GM23338 (cell line): Measurements from ENCODE around the gene RANGRF. TPM values are rescaled to one million over a fixed set of nuclear protein-coding genes. Genes with fewer than 3 reads are reported as not detected.

Source experiments
- ATAC-seq: fragments of 200-7000 bp; cut with Tn5 transposase; 3 replicates; pipeline ENCODE4 v1.9.1; 2020
- DNase-seq: peaks from one replicate; pipeline ENCODE4 v3.0.0-alpha.2; 2015; ENCODE audit warnings: low spot score
- H2AFZ ChIP-seq: fragments of 200-600 bp; sonication (generic); 2 replicates; pipeline ENCODE4 v1.8.0; 2016; ENCODE audit warnings: antibody characterized with exemption, mild to moderate bottlenecking, moderate library complexity
- H3F3A ChIP-seq: fragments of 200-600 bp; sonication (generic); replicated peaks from 2 replicates; pipeline ENCODE4 v1.8.0; 2017; ENCODE audit warnings: antibody characterized with exemption, mixed run types, low read depth
- H3K27ac ChIP-seq: fragments of 200-600 bp; sonication (generic); 2 replicates; pipeline ENCODE4 v1.6.1; 2016; ENCODE audit warnings: low read depth
- H3K27me3 ChIP-seq: fragments of 200-600 bp; sonication (generic); 2 replicates; pipeline ENCODE4 v1.8.0; 2016; ENCODE audit warnings: mild to moderate bottlenecking, mixed run types, moderate library complexity; ENCODE audit not compliant: insufficient read depth
- H3K36me3 ChIP-seq: fragments of 200-600 bp; sonication (generic); 2 replicates; pipeline ENCODE4 v1.8.0; 2016; ENCODE audit warnings: mild to moderate bottlenecking; ENCODE audit not compliant: insufficient read depth
- H3K4me1 ChIP-seq: fragments of 200-600 bp; sonication (generic); 2 replicates; pipeline ENCODE4 v1.8.0; 2016; ENCODE audit warnings: mild to moderate bottlenecking, moderate library complexity; ENCODE audit not compliant: insufficient read depth
- H3K4me2 ChIP-seq: fragments of 200-600 bp; sonication (generic); 2 replicates; pipeline ENCODE4 v1.7.1; 2017; ENCODE audit warnings: mixed run types
- H3K4me3 ChIP-seq: fragments of 200-600 bp; sonication (generic); 2 replicates; pipeline ENCODE4 v1.6.1; 2016; ENCODE audit warnings: mixed run types
- H3K79me2 ChIP-seq: fragments of 200-600 bp; sonication (generic); replicated peaks from 2 replicates; pipeline ENCODE4 v1.8.0; 2017; ENCODE audit warnings: mild to moderate bottlenecking; ENCODE audit not compliant: insufficient read depth
- H3K9me2 ChIP-seq: fragments of 200-600 bp; sonication (generic); 2 replicates; pipeline ENCODE4 v1.8.0; 2017; ENCODE audit not compliant: insufficient read depth
- H4K20me1 ChIP-seq: fragments of 200-600 bp; sonication (generic); replicated peaks from 2 replicates; pipeline ENCODE4 v1.8.0; 2017; ENCODE audit warnings: mild to moderate bottlenecking; ENCODE audit not compliant: insufficient read depth
- H3K27ac Mint-ChIP-seq: 2 replicates; pipeline ENCODE4 v1.8.0; 2020; ENCODE audit warnings: inconsistent platforms, mild to moderate bottlenecking, moderate library complexity, mixed read lengths
- H3K27me3 Mint-ChIP-seq: 3 replicates; pipeline ENCODE4 v1.8.0; 2022; ENCODE audit warnings: low read depth, mild to moderate bottlenecking, moderate library complexity, mixed read lengths, inconsistent platforms; ENCODE audit not compliant: insufficient read depth, poor library complexity
- H3K36me3 Mint-ChIP-seq: 3 replicates; pipeline ENCODE4 v1.8.0; 2021; ENCODE audit warnings: low read depth, mild to moderate bottlenecking, inconsistent platforms, moderate library complexity, mixed read lengths
- H3K4me1 Mint-ChIP-seq: 3 replicates; pipeline ENCODE4 v1.8.0; 2020; ENCODE audit warnings: mild to moderate bottlenecking, inconsistent platforms, mixed read lengths
- H3K4me3 Mint-ChIP-seq: 3 replicates; pipeline ENCODE4 v1.8.0; 2021; ENCODE audit warnings: moderate library complexity, mild to moderate bottlenecking, inconsistent platforms, mixed read lengths
- H3K9me3 Mint-ChIP-seq: 3 replicates; pipeline ENCODE4 v1.8.0; 2020; ENCODE audit warnings: moderate library complexity, mild to moderate bottlenecking, inconsistent platforms, mixed read lengths
- CREB1 ChIP-seq: fragments of 250-450 bp; sonication (Bioruptor Pico); IDR thresholded peaks from 2 replicates; pipeline ENCODE4 v1.5.0; 2020; ENCODE audit warnings: low read depth, mild to moderate bottlenecking, moderate library complexity
- CTCF ChIP-seq, 2 experiments: fragments of 200-600 bp in 1 of 2; sonication (generic) in 1 of 2; conservative IDR thresholded peaks; 2 replicates each; pipeline versions ENCODE4 v1.5.1 to v1.6.1; 2016 to 2017; ENCODE audit warnings: antibody characterized with exemption in 2 of 2, low read depth in 2 of 2, mild to moderate bottlenecking in 2 of 2, moderate library complexity in 1 of 2
- EZH2 ChIP-seq: fragments of 200-600 bp; sonication (generic); IDR thresholded peaks from one replicate; pipeline ENCODE4 v1.8.0; 2017; ENCODE audit warnings: antibody characterized with exemption, mild to moderate bottlenecking, low read depth; ENCODE audit not compliant: unreplicated experiment
- EZH2phosphoT487 ChIP-seq: fragments of 200-600 bp; sonication (generic); IDR thresholded peaks from one replicate; pipeline ENCODE4 v1.8.1; 2018; ENCODE audit warnings: antibody characterized with exemption; ENCODE audit not compliant: unreplicated experiment
- JUNB ChIP-seq: IDR thresholded peaks from one replicate; pipeline ENCODE4 v1.6.1; 2016; ENCODE audit warnings: antibody characterized with exemption; ENCODE audit not compliant: unreplicated experiment
- NANOG ChIP-seq: IDR thresholded peaks from 2 replicates; pipeline ENCODE4 v1.6.1; 2016; ENCODE audit warnings: antibody characterized with exemption, borderline replicate concordance
- POLR2AphosphoS5 ChIP-seq: IDR thresholded peaks from 2 replicates; pipeline ENCODE4 v1.6.1; 2016; ENCODE audit warnings: antibody characterized with exemption, low read depth
- REST ChIP-seq: IDR thresholded peaks from one replicate; pipeline ENCODE4 v1.6.1; 2018; ENCODE audit warnings: antibody characterized with exemption; ENCODE audit not compliant: unreplicated experiment
- STAT1 ChIP-seq: IDR thresholded peaks from one replicate; pipeline ENCODE4 v1.6.1; 2016; ENCODE audit warnings: antibody characterized with exemption; ENCODE audit not compliant: unreplicated experiment
- ZNF114 ChIP-seq: fragments of 250-450 bp; sonication (Bioruptor Pico); IDR thresholded peaks from 2 replicates; pipeline ENCODE4 v1.5.0; 2020; ENCODE audit warnings: mild to moderate bottlenecking, moderate library complexity
- ZNF331 ChIP-seq: fragments of 250-450 bp; sonication (Bioruptor Pico); IDR thresholded peaks from 2 replicates; pipeline ENCODE4 v1.5.0; 2020; ENCODE audit warnings: low read depth, mild to moderate bottlenecking, moderate library complexity
- ZNF462 ChIP-seq: fragments of 250-450 bp; sonication (Bioruptor Pico); IDR thresholded peaks from 2 replicates; pipeline ENCODE4 v1.5.0; 2020; ENCODE audit warnings: mild to moderate bottlenecking, moderate library complexity
- polyA plus RNA-seq: library from polyadenylated mRNA; unstranded; fragments of >200 nt; fragmentation: Nextera tagmentation; extraction: Ambion mirVana; gene quantifications from 2 replicates; pipeline ENCODE4 v1.2.1, GENCODE V29; 2016
- total RNA-seq: library from RNA; depleted of rRNA; stranded (reverse); fragments of >200 nt; shearing (Covaris generic); gene quantifications from 2 replicates; pipeline ENCODE4 v1.2.3, GENCODE V29; 2014
- TF ChIP-seq, protein P1 (sequence below): IDR thresholded peaks from 2 replicates; pipeline ENCODE4 v1.6.1; 2016; ENCODE audit warnings: antibody characterized with exemption

RANGRF gene
- total and polyA plus RNA-seq, 2 experiments from 2014 or later: 11.2 to 52.4 TPM

GRCh38 chr17:8320990-8321389, 32.5 kb downstream of the RANGRF start:
- H3K4me1 Mint-ChIP-seq: peaks cover 11% of the 10 kb centered on the region
- TF ChIP-seq POLR2AphosphoS5 (no peak), CREB1 (no peak), ZNF462 (no peak), ZNF114 (CRISPR knock-in tag) (no peak), NANOG (no peak), ZNF331 (CRISPR knock-in tag) (no peak), JUNB (no peak), EZH2phosphoT487 (no peak), EZH2 (no peak), REST (no peak), STAT1 (no peak), CTCF (conservative IDR thresholded peaks at IDR 0.05; ENCODE audit: low read depth in 2 of 2) (no peak)
- TF ChIP-seq, protein P1, sequence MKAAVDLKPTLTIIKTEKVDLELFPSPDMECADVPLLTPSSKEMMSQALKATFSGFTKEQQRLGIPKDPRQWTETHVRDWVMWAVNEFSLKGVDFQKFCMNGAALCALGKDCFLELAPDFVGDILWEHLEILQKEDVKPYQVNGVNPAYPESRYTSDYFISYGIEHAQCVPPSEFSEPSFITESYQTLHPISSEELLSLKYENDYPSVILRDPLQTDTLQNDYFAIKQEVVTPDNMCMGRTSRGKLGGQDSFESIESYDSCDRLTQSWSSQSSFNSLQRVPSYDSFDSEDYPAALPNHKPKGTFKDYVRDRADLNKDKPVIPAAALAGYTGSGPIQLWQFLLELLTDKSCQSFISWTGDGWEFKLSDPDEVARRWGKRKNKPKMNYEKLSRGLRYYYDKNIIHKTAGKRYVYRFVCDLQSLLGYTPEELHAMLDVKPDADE: no peak
- Histone ChIP-seq H3K4me2 (no peak overlapping the region), H2AFZ (no peak overlapping the region; the same call in 1 of the 2 replicates), H3K4me3 (no peak overlapping the region), H3K9me2 (no peaks in the 10 kb centered on the region), H3K27me3 (peaks cover 33% of the 10 kb centered on the region), H3K36me3 (no peaks in the 10 kb centered on the region), H4K20me1 (no peaks in the 10 kb centered on the region), H3K79me2 (no peaks in the 10 kb centered on the region), H3K4me1 (peaks cover 12% of the 10 kb centered on the region; the same call in 1 of the 2 replicates), H3F3A (peaks cover 2% of the 10 kb centered on the region; the same call in 1 of the 2 replicates), H3K27ac (no peak overlapping the region)
- DNase-seq (peak; percentile 49), ATAC-seq (peak; percentile 59)
- peaks cover 15% of the 10 kb centered on the region for H3K27me3 Mint-ChIP-seq
- H3K27ac Mint-ChIP-seq: no peak overlapping the region
- H3K4me3 Mint-ChIP-seq: no peak overlapping the region
- H3K36me3 Mint-ChIP-seq: peaks cover 4% of the 10 kb centered on the region; the same call in 1 of the 3 replicates
- no peaks in the 10 kb centered on the region; the same call in 2 of the 3 replicates for H3K9me3 Mint-ChIP-seq
